IPS DF 4.7 (cell line): Measurements from ENCODE around the gene CGREF1.

Source experiments
- DNase-seq: peaks from one replicate; pipeline ENCODE4 v3.0.0-alpha.2; 2013; ENCODE audit warnings: low spot score; ENCODE audit errors: extremely low read depth

Gene CGREF1

DNA sequence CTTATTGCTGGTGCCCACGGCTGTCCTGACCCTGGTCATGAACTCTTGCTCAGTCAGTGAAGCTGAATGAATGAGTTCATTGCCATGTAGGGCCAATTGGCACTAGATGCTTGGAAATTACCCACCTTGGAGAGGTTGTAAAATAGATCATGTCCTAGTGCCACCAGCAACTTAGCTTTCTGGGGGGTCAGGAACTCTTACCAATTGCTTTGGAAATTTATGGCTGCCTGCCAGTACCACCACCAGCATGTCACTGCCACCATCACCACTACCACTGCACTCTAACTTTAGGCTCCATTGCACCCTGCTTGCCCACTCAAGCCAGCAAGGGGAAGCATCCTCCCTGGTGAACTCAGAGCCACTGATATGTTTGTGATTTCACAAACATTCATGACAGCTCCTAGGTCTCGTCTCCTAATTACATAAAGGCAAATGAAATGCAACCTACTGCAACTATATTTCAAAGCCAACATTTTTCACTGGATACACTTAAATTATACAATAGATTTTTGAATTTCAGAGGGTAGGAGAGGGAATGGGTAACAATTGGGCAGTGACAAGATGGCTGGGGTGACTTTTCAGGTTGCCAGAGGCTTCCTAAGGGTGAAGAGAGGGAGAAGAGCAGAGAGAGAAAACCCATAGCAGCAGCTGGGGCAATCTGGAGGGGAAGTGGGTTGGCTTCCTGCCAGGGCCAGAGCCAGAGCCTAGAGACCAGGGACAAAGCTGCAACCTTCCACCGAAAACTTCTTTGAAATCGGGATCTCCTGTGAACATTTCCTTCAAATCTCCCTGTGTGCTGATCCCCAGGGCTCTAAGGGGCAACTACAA is 44.0 kb downstream of the CGREF1 start:
- no peak for DNase-seq

DNA sequence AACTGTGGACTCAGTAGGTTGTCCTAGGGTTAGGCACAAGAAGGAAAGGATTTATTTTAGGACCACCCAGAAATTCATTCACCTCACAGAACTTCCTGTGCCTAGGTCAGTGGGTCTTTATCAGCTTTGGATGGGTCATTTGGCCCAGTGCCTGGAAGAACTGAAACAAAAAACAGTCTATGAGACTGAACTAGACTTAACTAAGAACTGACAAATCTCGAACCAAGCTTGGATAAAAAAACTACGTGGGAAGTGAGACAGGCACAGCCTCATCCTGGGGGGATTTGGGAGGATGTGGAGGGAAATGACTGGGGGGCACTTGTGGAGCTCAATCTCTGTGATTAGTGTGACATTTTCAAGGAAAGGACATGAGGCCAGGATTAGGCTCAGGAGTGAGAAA is 45.1 kb downstream of the CGREF1 start:
- DNase-seq = no peak

DNA sequence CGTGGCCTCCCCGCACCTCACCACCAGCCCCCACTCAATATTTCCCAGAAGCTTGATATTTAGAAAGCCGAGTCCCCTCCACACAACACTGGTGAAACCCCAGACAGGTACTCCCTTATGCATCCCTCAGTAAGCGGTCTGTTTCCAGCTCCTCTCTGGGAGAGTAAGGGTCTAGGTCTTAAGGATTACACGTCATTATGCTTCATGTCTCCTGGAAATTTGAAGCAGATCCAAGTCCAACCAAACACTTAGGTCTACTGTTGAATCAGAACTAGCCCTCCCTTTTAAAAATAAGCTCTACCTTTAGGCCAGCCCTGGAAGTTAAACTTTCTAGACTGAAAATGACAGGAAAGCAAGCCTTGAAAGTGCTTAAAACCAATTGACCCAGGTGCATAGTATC is 46.0 kb downstream of the CGREF1 start:
- DNase-seq = no peak

DNA sequence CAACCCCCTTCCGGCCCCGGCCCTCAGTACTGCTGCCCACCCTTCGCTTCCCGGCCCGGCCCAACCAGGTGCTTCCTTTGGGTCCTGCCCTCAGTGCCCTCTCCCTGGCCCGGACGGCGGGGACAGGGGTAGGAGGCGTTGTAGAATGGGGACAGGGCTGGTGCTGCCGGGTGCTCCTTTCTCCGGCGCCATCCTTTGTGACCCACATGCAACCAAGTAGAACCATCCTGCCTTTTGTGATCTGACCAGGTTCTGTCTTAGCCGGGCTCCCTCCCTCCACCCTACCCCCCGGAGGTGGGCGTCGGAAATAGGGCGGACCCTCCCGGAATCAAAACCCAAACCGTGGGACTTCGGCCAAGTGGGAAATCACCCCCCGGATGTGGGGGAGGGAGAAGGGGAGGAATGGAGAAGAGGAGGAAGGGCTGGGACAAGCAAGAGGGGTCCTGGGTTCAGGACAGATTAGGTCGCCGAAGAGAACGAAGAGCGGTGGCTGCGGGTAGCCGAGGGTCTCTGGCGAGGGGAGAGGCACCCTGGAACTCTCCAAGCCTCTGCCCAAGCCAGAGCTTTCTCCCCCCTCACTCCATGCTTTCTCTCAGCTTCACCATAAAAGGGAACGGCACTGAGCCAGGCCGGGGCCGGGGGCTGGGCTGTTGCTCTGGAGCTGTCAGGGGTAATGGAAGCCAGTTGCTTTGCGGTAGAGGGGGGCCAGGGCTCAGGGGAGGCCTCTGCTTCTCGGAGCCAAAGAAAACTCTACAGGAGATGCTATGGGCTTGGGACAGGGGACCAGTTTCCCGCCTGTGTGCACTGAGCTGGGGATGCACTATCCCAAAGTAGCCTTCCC is 46.7 kb downstream of the CGREF1 start:
- no peak for DNase-seq

DNA sequence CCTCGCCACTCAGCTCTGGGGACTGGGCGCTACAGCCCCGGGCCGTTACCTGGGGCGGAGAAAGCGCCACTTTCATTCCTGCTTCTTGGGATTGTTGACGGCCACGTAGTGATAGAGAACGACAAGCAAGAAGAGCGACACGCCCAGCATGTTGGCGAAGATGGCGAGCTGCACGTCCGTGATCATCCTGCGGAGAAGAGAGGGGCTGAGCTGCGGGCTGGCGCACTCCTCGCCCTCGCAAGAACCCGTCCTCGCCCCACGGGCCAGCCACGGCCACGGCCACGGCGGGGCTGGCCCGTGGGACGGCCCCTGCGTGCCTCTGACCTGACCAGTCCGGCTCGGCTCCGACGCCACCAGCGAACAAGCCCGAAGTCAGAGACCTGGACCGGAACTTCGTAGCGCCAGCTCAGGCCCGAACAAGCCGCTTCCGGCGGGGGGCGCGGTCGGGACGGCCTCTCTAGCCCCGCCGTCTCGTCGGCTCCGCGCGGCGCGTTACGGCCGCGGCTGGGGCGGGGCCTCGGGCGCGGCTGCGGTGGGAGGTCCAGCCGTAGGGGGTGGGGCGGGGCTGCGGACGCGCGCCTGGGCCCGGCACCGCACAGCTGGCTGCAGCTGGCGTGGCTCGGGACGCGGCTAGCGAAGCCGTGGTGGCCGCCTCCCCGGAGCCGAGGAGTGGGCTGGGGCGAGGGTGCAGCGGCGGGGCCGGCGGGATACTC is 47.5 kb downstream of the CGREF1 start, which contains the start of gene OST4:
Gene OST4, minus strand, starts transcription at position 378 of the 713 bp plus-strand sequence.
- no peak for DNase-seq

DNA sequence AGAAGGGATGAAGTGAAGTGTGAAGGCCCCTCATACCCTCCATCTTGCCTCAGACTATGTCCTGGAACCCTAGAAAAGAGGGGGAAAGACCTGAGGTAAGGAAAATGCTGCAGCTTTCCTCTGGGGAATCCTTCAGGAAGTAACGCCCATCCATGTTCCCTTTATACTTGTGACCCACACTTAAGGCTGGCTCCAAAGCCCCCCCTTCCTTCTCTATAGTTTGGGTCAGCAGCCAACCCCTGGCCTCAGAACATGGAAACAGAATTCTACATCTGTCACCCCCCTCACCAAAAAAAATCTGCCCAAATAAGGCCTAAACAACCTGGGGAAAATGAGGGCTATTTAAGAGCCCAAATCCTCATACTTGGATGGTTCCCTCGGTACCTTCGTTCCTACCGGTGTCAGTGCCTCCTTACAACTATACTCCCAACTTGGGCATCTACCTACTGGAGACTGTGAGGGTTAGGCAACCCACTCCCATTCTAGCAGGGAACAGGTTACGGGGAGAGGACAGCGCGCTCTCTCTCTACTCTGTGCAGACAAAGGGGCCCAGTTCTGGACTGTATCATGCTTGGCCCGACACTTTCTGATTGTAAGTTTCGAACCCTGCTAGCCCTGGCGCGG is 48.2 kb downstream of the CGREF1 start:
- no peak for DNase-seq

DNA sequence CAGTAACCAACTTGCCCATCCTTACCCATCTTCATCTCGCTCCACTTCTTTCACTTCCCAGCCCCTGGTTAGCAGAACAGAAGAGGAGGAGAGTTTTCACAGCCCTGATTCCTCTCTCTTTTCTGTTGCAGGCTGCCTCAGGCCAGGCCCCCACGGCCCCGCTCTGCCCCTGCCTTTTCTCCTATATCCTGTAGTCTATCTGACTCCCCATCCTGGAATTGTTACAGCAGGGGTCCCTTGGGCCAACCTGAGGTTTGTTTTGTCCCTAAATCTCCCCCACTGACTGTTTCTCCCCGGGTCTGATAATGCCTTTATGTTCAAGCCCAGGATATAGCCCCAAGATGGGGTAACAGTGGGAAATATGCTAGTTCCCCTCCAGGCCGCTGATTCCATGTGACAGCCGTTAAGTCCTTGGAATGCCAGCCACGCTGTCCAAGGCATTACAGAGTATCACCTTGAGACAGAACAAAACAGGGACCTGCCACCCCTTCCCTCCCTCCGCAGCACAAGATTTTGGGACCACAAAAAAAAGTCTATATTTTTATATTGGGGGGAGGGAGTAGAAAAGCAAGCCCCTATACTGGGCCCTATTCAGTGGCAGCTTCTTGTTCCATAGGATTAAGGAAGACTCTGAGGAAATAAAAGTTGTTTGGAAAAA is 48.8 kb downstream of the CGREF1 start:
- no peak for DNase-seq

DNA sequence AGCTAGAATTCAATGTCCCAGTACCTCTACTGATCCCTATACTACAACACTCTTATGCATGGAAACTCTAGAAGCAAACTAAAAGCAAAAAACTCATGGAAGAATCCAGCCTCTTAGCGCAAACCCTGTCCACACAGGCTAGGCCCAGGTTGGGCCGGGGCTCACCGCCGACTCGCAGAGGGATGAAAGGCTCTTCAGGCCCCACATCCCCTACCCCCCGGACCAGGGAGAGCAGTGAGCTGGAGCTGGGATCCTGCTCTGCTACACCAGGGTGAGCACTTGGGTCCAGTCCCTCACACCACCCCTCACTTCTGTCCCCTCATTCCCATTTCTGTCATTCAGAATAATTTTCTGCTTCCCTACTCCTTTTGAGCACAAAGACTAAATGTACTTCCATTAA is 49.5 kb downstream of the CGREF1 start:
- no peak for DNase-seq

DNA sequence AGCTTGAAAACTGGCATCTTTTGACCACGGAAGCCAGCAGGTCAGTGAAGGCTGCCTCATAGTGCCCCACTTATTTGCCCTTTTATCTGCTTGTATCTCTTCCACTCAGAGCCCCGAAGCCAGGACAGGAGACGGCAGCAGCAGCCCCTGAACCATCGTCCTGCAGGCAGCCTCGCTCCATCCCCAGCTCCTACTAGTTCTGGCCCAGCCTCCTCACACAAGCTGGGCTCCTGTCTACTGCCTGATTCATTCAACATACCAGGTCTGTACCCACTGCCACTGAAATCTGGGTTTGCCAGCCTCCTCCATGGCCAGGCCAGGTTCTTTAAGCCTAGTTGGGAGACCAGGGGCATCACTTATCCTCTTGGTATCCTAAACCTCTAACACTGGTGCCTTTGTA is 51.5 kb downstream of the CGREF1 start:
- DNase-seq = no peak

DNA sequence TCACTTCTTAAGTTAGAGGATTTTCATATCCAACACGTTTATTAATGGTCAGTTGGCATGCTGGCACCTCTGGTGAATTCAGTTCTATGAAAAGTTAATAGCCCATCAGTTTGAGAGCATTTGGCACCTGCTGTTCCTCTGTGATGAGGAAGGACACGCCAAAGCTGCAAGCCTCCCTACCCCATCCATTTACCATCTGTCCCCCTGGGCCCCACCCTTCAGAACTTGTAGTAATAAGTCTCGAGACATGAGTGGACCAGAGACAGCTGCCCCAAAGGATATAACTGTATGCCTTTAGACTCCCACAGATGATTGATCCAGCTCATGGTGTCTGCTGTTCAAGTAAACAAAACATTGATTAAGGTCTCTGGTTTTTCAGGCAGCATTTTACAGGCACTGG is 53.8 kb downstream of the CGREF1 start:
- DNase-seq = no peak

DNA sequence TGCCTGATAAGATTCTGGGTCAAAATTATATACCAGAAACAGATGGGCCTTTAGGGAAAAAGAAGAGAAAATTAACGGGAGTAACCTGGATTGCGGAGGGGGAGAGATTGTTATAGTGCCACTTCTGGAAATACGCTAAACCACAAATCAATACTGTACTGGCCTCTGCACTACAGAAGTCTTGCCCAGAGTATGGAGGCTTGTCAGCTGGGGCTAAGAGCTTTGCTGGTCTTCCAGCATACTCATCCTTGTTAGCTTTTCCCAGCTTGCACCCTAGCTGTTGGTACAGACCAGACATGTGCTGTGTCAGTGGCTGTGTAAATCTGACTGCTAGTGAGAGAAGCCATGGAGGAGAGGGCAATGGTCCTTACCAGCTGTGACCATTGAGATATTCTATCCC is 58.6 kb downstream of the CGREF1 start:
- DNase-seq = no peak

DNA sequence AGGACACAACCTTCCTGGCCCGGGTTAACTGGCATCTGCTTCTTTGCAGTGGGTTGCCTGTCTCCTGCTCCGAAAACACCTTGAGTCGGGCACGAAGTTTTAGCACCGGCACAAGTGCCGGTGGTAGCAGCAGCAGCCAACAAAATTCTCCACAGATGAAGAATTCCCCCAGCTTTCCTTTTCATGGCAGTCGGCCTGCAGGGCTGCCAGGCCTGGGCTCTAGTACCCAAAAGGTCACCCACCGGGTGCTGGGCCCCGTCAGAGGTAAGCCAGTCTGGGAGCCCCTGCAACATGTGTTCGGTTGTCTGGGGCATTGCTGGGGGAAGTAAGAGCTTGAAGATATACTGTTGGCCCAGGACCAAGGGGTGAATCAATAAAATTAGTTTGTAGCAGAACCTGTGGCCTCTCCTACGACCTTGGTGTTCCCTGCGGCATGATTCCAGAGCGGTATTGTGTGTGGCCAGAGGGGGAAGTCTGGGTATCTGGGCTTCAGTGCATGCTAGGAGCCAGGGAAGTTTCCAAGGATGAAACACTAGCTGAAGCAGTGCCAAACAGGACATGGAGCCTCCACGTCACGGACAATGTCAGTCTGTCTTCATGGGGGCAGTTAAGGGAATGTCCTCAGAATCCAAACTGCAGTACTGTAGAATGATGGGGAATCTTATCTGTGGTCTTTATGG is 59.6 kb downstream of the CGREF1 start:
- DNase-seq = no peak

DNA sequence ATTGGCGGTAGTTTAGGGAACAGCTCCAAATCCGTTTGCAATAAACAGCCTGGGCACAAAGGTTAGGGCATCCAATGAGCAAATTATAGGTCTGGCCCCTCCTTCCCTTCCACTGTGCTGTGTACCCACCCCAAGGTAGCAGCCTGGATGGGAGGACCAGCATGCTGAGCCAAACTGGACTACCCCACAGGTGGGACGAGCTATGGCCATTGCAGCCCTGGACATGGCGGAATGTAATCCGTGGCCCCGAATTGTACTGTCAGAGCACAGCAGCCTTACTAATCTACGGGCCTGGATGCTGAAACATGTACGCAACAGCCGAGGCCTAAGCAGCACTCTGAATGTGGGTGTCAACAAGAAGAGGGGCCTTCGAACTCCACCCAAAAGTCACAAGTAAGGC is 60.7 kb downstream of the CGREF1 start:
- DNase-seq = no peak

DNA sequence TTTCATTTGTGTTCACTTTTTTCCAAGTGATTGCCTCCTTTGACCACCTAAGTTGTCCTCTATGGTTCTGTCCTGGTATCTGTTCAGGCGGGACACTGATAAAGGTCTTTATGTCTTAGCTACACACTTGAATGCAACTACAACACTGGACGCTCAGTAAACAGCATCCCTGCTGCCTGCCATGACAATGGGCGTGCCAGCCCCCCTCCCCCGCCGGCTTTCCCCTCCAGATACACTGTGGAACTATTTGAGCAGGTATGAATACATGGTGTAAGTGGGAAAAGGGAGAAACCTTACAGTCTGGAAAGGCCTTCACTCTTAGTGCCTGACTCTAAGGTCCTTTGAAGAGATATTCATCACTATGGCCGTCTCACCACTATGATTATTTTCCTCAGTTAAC is 61.7 kb downstream of the CGREF1 start:
- DNase-seq = no peak

DNA sequence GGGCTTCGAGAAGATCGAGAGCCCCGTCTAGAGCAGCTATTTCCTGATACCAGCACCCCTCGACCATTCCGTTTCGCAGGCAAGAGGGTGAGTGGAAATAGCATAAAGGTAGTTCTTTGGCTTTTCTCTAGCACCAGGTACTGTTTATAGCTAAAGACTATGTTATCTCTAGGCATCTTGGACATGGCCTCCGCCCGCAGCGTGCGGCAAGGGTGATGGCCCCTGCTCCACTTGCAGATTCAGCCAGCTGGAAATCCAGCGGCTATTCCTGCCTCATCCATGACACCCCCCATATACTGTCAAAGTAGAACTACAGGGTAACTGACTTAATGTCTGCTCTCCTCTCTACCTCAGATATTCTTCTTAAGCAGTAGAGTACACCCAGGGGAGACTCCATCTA is 64.2 kb downstream of the CGREF1 start:
- DNase-seq = no peak

DNA sequence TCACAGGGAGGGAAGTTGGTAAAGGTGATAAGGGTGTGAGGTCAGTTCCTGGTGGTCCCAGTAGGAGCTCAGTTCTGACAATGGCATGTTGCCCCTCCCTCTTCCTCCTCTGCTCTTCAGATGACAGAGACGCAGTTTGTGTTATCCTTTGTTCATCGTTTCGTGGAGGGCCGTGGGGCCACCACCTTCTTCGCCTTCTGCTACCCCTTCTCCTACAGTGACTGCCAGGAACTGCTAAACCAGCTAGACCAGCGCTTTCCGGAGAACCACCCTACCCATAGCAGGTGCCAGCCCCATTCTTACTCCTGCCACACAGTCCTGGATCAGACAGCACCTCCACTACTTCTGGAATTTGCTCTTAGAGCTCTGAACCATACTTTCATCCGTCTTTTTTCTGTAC is 65.2 kb downstream of the CGREF1 start:
- no peak for DNase-seq

DNA sequence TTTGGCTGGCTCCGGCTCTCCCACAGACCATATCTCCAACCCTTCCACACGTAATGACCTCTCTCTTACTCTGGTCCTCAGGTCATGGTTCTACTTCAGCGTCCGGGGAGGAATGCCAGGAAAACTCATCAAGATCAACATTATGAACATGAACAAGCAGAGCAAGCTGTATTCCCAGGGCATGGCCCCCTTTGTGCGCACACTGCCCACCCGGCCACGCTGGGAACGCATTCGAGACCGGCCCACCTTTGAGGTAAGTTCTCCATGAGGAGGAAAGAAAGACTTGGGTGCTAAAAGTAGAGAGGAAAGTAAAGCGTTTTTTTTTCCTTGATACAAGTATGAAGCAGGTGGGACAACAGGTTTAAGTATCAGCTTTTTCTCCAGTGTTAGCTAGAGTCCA is 65.6 kb downstream of the CGREF1 start:
- DNase-seq = no peak

DNA sequence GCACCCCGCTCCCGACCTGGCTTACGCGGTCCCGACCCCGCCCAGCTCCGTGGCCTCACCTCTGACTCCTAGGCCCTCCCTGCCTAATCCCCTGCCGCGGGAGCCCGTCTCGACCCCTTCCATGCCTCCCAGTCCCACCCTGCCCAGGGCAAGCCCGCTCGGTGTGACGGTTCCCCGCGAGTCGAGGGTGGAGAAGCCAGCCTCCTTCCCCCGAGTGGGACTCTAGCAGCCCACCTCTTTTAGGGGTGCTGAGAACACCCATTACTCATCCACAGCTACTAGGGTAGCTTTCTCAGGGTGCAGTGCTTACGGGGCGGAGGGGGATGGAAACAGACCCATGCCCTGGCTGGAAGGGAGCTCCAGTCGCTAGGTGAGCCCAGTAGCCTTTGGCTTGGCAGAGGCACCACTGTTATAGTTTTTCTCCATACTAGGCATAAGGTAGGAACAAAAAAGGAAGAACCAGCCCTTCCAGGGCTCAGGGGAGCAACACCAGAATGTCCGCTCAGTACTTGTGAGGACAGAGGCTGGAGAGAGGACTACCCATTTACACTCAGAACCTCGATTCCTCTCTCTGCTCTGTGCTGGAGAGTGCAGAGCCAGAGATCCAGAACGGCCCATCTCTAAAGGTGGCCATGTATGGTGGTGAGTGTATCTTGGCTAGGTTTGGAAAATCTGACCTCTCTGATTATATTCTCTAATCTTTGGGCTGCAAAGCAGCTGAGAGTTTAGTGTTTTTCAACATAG is 66.9 kb downstream of the CGREF1 start:
- no peak for DNase-seq

DNA sequence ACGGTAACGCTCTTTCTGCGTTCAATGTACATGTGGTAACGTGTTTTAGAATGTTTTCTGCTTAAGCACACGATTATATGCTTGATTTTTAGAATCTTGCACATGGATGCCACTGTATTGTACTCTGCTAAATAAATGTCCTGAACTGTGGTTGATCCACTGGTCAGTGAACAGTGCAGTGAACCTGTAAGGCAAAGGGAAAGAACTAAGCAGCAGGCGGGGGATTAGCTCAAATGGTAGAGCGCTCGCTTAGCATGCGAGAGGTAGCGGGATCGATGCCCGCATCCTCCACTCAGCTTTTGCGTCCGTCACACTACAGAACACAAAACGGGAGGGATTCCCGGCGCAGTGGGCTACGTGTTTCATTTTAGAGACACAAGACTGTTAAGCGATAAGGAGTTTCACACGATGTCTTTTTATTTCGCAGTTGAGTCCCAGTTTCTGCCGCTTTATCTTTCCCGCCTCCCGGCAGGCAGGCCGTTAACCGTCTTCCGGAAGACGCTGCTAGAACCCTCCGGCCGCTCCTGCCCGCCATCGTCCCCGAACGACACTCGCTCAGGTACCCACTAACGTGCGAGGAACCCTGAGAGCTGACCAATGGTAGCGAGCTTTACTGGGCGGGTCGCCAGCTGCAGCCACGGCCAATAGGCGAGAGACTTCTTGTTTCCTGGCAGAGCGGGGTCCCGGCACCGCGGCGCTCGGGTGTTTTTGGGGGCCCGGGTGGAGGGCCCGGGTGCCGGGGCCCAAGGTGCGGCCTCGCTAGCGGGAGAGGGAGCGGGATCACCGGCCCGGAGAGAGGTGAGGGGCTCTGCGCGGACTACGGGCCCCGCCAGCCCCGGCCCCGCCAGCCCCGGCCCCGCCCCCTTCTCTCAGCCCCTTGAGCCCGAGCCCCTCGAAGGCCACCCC is 67.7 kb downstream of the CGREF1 start, which contains the start of gene AGBL5:
Gene AGBL5, plus strand, starts transcription at position 673 of the 906 bp plus-strand sequence. CDS start 1,291 bp downstream, outside the sequence.
- peak; percentile 87 for DNase-seq
